ENCODE data around the gene EWSR1.

Gene EWSR1

DNA sequence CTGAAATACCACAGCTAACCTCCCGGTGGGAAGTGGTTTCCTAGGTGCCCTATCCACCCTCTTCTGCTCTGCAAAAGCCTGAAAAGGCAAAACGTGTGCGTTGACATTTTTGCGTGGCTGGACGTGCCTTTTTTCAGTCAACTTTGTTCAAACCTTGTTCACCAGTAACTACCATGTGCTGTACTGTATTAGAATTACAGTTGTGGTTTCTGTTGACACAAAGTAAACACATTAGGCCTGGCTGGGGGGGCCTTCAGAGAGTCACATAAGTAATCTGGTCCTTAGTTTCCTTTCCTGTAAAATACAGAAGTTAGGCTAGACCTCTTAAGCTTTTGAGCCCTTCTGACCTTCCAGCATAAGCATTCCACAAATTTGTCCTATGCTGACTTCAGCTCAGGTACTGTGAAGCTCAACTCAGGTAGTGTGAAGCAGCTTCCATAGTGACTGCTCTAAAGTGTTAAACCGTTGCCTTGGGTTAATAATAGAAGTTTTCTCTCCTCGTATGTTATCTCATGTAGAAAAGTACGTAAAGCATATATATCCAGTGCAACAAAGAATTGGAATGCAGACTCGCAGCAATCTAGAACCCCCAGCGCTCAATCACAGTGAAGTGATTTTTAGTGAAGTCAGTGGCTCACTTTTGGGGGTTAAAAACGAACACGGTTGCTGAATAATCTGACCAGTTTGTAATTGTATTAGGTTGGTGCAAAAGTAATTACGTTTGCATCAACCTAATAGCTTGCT, 1.8 kb downstream of the EWSR1 start:
- no peak for DNase-seq (ENCODE audit: low spot score)

DNA sequence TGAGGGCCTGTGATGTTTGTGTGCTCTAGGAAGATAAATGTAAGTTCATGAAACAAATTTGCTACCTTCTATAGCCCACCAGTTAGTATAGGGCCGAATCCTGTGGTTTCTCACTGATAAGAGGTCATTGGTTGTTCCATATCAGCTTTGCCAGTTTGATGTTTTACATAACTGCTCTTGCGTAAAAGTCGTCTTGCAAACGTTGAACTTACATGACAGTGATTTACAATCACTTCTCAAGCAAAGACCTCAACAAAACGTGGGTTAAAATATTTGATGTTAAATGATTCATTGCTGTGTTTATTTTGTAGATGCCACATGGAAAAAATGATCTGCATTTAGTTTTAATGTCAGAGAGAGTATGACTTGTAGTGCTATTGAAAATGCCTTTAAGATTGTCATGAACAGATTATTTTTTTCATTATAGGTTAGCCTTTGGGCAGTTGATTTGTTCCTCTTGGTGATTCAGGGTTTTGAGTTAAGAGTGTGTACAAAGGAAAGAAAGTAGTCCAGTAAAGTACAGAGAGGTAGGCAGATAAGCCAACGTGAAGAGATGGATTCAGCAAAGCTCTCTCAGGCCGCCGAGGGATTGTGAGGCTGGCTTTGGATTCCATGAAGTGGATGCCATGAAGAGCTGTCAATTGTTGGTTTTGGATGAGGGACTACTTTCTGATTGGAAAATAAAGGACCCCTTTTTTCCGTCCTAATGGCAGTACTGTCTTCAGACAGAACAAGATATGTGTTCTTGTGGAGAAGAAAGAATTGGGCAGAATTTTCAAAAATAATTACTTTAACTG, 2.6 kb downstream of the EWSR1 start:
- DNase-seq (ENCODE audit: low spot score): no peak

DNA sequence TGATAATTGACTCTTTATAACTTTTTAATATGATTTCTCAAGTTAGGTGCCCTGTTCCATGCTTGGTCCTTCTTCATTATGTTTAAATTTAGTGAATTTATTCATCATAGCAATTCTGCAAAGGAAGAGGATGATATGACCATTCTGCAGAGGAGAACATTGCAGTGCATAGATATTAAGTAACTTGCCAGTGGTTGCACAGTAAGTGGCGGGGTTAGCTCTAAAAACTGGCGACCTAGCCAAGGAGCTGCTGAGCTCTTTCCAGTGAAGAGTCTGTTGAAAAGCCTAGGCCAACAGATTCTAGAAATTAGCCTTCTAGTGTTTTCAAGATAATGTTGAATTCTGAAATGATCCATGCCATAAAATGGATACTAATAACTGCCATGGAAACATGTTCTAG, 4.6 kb downstream of the EWSR1 start:
- no peak for DNase-seq (ENCODE audit: low spot score)

DNA sequence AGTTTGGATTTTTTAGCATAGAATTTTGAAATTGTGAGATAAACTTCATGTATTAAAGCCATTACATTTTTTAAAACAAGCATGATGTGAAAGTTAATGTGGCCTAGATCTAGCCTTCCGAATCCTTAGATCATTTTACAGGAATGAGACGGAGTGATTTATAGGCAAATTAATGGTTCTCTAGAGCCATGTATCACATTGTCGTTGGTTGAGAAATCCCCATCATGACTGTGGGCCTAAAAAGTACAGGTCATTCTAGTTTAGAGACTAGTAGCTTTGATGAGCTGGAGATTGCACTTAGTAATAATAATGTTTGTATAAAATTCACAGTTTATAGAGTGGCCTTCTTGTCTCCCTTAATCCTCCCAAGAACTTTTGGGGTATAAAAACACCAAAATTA, 7.1 kb downstream of the EWSR1 start:
- DNase-seq (ENCODE audit: low spot score): no peak

DNA sequence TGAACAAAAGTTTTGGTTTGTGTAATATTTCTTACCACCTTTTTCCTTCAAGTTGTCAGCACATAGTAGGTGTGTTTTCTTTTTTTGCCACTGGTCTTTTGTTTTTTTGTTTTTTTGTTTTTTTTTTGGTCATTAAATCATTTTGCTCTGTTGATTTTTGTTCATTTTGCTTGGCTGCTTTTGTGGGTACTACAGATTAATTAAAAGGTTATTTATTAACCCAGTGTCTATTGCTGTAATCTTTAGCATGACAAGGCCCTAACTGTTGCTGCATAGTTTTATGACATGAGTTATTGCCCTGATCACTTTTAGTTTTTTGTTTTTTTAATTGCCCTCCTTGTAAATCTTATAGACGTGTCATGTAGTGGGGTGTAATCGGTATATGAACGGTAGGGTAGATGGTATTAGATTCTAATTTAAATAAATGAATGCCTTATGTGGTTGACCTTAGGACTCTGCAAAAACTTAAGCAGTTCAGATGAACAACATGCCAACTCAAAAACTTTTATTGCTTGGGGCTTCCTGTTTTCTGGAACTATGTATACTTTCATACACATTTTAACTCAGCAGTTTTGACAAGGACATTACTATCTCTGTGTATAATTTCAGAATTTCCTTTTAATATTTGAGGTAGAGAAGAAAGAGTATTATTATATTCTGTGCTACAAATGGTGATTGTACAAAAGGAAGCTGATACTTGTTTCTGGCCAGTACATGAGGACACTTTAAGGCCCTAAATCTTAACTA, 7.9 kb downstream of the EWSR1 start:
- DNase-seq (ENCODE audit: low spot score): no peak

DNA sequence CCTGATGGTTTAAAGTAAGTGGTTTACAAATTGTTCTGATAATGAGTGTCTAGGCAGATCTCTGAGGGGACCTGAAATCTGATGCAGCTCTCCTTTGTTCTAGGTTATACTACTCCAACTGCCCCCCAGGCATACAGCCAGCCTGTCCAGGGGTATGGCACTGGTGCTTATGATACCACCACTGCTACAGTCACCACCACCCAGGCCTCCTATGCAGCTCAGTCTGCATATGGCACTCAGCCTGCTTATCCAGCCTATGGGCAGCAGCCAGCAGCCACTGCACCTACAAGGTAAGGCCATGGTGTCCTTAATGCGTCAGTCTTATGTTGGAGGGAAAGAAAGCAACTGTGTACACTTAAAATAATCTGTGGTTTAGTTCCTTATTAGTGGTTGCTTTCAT, 9.9 kb downstream of the EWSR1 start:
- DNase-seq (ENCODE audit: low spot score): no peak

DNA sequence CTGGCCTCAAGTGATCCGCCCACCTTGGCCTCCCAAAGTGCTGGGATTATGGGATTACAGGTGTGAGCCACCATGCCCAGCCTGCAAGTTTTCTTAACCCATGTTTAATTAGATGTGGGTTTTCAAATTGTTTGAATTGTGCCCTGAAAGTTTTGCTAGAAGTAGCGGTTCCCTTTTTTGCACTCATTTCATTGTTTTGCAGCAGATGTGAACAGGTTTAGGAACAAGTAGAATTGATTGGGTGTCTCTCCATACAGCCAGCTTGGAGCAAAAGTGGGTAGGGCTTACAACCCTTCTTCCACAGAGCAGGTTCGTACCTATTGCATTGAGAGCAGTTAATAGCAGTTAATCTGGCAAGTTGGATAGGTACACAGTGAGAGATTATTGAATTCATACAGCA, 16.1 kb downstream of the EWSR1 start:
- DNase-seq (ENCODE audit: low spot score): no peak

DNA sequence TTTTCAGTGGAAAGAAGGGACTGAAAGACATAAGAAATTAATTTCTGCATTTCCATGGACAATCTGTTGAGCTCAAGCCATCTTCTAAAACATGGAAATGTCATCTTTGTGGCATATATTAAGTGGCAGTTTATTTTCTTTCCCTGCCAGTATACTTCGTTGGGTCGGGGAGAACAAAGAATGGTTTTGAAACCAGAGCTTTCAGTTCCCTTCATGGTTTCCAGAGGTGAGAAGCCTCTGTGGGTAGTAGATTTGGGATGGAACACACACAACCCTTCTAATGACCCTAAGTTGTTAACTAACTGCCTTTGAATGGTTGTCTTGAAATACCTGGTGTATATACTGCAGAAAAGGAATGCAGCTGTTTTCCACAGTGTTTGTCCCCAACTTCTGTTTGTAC, 20.8 kb downstream of the EWSR1 start:
- no peak for DNase-seq (ENCODE audit: low spot score)

DNA sequence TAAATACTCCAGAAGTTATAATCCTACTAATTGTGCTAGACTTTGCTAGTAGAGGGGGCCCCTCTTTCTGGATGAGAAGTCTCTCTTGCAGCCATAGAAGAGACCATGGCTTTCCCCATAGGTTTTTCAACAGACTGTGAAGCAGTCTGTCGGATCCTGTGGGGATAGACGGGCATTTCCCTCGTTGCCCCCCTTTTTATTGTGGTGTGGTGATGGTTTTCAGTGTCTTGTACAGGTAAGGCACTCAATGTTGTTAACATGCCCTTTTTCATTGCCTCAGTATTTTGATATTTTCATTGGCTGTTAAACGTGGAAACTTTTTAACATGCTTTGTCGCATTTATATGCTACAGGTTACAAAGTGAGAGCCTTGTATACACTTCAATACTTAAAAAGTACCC, 22.0 kb downstream of the EWSR1 start:
- no peak for DNase-seq (ENCODE audit: low spot score)

DNA sequence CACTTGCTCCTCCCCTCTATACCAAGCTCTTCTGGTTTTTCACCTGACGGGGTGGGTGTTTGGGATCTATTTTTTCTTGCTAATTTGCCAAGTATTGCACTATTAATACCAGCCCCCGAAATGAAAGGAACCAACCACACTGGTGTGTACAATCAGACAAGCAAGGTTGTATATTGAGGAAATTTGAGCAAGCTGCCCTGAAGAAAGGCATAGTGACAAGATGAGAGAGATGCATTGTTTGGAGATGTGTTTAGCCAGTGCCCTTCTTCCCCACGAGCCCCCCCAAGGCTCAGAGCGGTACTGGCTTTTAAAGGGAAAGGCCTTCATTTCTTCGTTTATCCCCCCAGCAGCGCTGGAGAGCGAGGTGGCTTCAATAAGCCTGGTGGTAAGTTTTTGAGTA, 23.1 kb downstream of the EWSR1 start:
- no peak for DNase-seq (ENCODE audit: low spot score)

DNA sequence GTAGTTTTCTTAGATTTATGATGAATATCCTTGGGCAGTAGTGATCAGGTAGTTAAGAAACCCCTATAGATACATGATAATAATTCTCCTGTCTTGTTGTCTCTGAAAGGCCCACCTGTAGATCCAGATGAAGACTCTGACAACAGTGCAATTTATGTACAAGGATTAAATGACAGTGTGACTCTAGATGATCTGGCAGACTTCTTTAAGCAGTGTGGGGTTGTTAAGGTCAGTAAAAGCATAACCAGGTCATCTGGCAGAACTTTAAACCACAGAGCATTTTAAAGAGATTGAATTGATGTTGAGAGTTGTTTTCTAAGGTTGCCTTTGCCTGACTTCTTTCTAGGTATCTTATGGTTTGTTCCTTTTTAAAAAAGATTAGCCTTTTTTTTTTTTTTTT, 24.3 kb downstream of the EWSR1 start:
- no peak for DNase-seq (ENCODE audit: low spot score)

DNA sequence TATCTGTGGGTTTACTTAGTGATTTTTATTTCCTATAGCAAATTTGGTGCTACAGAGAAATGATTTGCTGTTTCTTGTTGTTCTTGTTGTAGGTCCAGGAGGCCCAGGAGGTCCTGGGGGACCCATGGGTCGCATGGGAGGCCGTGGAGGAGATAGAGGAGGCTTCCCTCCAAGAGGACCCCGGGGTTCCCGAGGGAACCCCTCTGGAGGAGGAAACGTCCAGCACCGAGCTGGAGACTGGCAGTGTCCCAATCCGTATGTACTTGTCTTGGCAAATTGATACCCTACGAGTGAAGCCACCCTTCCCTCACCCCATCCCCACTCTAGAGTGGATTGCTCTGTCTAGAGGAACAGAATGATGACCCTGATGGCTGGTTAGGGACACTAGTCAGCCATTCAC, 30.6 kb downstream of the EWSR1 start:
- no peak for DNase-seq (ENCODE audit: low spot score)

DNA sequence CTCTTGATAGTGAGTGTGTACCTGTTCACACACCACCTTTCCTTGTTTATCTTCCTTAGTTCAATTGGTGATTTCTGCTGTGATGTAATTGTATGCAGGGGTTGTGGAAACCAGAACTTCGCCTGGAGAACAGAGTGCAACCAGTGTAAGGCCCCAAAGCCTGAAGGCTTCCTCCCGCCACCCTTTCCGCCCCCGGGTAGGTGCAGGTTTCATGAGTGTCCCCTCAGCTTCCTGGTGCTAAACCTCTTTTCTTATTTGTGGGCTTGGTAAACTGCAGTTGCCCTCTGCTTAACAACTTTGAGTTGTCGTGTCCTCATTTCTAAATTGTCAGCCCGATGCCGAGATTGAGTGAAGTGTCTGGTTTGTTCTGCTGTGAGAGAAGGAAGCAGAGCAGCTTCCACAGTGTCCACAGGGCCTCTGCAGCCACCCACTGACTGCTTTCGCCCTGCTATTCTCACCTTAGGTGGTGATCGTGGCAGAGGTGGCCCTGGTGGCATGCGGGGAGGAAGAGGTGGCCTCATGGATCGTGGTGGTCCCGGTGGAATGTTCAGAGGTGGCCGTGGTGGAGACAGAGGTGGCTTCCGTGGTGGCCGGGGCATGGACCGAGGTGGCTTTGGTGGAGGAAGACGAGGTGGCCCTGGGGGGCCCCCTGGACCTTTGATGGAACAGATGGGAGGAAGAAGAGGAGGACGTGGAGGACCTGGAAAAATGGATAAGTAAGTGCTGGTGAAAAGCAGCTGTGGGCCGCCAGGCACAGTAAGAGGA, 31.2 kb downstream of the EWSR1 start:
- no peak for DNase-seq (ENCODE audit: low spot score)

DNA sequence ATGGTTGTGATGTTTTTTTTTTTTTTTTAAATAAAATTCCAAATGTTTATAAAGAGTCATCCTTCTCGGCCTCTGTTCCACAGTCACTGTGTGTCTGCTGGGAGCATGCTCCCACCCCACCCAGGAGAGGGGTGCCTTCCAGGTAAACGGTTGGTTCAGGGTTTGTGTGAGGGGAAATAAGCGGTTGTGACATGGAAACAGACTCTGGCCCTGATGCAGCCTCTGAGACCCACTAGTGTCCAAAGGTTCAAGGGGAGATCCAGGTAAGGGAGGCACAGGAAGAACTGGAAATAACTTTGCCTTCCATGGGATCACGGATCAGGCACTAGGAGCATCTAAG, 32.4 kb downstream of the EWSR1 start:
- no peak for DNase-seq (ENCODE audit: low spot score)

DNA sequence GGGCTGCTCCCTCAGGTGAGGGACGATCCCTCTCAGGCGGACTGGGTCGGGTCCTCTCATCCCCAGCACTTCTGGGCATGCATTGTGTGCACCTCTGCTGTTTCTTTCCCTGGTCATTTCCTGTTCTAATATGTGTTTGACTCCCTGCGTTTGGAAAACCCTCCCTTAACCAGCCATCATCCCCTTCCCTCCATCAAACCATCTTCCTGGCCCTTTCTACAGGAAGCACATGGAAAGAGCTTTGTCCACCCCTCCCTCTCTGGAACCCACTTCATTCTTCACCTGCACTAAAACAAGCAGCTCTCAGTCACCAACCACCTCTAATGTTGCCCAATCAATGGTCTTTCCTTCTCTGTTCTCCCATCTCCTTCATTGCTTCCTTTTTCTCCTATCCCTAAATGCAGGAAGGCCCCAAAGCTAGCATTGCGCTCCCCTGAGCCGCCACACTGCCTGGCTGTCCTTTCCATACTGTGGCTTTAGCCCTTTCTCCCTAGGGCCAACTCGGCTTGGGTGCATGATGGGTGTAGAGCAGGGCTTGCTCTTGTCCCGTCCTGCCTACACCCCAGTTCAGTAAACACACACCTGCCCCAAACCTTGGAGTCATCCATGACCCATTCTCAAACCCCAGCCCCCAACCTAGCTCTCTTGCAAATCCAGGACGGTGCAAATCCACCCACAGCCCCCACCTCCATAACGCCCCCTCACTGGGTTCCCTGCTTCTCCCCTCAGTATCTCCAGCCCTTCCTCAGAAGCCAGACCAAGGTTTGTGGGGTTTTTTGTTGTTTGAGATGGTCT, 32.9 kb downstream of the EWSR1 start:
- DNase-seq (ENCODE audit: low spot score): no peak

DNA sequence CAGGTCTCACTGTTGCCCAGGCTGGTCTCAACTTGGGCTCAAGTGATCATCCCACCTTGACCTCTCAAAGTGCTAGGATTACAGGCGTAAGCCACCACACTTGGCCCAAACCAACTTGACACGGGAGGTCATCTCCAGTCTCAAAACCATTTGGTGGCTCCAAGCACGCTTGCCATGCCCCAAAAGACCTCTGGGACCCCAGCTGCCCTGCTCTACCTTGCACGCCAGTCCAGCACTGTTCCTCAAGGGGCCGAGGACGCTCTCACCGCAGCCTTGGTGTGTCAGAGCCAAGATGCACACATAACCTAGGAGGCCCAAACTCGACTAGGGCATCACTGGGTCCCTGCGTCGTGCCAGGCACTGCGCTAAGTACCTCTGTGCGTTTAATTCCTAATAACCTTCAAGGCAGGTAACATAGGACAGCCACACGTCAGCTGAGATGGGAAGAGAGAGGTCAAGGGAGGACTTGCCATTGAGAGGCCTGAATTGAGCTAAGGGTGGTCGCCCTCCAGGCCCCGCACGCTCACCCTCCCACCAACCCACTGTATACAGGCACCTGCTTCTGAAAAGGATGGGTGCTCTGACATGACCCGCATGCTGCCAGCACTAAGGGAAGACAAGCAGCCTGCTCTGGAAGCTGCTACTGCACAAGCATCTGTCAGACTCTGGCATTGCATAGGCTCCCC, 33.8 kb downstream of the EWSR1 start:
- no peak for DNase-seq (ENCODE audit: low spot score)

DNA sequence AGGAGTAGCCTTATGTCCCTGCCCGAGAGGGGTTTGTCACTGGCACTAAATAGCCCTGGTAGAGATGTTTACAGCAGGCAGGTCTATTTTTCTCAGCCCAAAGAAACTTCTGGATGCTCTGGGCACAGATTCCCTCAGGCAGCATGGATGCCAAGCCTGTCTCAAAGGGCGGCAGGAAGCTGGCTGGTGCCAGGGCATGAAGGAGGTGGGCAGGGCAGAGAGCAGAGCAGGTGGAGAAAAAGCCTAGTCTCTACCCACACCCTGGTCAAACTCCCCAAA, 34.3 kb downstream of the EWSR1 start:
- DNase-seq (ENCODE audit: low spot score): no peak

DNA sequence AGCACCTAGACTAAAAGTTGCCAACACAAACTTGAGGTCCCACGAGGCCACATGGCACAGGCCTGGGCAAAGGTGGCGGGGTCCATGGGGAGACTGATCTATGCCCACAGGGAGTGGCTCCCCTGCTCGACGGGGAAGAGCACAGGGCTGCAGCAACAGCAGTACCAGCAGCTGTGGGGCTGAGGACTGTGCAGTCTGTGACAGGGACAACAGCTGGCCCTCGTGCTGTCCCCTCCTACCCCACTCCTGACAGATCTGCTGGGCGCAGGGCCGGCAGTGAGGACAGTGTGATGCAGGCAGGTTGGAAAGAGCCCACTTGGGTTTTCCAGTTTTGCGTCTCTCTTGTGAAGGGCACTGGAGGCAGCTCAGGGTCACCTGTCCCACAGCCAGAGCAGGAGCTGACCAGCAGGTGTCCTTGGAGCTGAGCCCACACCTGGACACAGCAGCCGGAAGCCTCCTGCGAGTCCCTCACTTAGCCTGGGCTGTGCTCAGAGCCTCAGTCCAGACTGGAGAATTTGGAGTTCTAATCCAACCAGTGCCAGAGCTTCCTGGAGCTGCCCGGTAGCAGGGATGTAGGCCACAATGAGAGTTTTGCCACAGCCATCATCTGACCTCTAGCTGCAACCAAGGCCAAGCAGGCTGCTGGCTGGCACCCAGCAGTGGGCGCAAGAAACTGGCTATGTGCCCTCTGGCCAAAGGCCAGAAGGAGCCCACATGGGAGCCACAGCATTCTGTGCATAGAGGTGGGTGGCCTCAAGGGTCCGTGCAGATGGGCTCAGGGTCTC, 34.8 kb downstream of the EWSR1 start:
- DNase-seq (ENCODE audit: low spot score): no peak

DNA sequence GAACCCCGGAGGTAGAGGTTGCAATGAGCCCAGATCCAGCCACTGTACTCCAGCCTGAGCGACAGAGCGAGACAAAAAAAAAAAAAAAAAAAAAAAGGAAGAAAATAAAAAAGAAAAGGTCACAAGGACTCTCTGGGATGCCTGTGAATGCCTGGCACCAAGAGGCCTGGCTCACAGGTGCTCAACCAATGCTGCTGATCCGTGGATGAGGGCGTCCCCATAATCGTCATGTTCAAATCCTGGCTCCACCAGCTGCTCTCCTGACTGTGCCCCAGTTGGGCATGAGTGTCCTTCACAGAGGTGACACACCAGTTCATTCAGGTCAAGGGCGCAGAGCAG, 37.7 kb downstream of the EWSR1 start:
- DNase-seq (ENCODE audit: low spot score): no peak

DNA sequence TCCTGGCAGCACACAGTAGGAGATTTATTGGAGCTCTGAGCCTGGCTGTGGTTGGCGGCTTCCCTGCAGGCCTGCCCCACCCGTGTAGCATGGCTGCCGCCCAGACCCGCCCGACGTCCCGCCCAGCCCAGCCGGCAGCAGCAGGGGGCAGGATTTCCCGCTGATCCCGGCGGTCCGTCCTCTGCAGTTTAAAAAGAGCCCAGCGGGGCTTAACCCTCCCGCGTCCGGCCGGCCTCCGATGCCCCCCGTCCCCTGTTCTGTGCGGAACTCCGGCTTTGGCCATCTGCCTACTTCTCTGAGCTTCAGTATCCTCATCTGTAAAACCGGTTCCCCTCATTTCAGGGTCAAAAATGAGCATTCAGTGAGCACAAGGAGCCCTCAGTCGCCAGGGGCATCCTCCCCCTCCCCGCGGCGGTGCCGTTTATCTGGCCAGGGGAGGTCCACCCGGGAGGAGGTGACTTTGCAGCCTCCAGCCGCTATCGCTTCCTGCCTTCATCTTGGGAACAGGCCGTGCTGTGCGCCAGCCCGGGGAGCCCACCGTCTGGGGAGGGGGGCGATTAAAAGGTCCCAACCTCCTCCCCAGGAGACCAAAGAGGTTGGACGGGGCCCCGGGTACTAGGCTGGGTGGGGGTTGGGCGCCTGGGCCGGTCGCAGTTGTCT, 38.2 kb downstream of the EWSR1 start, which contains the start of gene GAS2L1:
Gene GAS2L1 (plus strand): TSS at position 476 of the 660 bp plus-strand sequence. CDS start 1,456 bp downstream, outside the sequence.
- DNase-seq (ENCODE audit: low spot score): peak; percentile 97

Measured in AG20443 (cell line).